Measurements from ENCODE around the gene ACOX3.

Gene ACOX3

DNA sequence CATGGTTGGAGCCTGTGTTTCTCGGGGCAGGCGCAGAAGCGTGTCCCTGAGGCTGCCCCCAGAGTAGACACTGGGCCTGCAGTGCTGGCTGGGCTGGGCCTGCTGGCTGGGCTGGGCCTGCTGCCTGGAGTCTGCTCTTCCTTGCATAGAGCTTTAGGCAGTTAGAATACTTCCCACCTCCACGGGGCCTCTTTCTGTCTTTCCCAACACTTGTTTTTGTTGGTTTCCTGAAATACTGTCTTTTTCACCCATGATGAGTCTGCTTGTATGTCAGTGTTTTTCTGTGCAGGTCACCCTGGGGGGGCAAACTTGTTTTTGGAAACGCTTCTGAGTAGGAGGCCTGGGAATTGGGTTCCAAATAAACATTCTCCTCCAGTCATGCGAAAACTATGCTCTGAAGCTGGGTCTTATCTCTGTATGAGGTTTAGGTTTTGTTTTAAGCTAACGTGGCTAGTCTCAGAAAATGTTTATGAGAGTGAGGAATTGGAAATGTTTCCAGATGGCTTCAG lies 32.2 kb upstream of the ACOX3 start:
- H3K9me3 Mint-ChIP-seq = no peaks in the 10 kb centered on the region
- H3K36me3 Mint-ChIP-seq = peaks cover 2% of the 10 kb centered on the region
- H3K27me3 Mint-ChIP-seq = no peaks in the 10 kb centered on the region
- no peak overlapping the region for H3K27ac Mint-ChIP-seq
- no peaks in the 10 kb centered on the region for H3K4me1 Mint-ChIP-seq
- DNase-seq = no peak
- CTCF ChIA-PET = no interaction called here
- no peak overlapping the region for H3K4me3 Mint-ChIP-seq

DNA sequence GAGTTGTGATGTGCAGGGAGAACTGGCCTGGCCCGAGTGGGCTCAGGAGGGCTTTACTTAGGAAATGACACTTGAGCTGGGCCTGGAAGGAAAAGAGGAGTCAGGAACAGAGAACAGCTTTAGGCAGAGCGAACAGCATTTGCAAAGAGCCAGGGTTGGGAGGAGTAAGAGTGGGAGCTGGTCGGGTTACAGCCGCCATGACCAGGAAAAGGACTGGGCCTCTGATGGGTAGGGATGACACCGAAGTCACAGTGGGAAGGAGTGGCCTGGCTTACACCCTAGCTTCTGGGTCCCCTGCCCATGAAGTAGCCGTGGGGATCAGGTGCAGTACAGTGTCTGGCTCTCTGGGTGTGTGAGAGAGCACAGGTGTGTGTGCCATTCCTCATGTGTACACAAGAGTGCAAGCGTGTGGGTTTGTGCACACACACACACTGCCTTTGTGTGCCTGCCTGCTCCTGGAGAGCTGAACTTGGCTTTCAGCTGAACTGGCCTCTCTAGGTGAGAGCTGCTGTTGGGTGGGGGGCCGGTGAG lies 31.7 kb upstream of the ACOX3 start:
- H3K27me3 Mint-ChIP-seq = no peaks in the 10 kb centered on the region
- no peaks in the 10 kb centered on the region for H3K4me1 Mint-ChIP-seq
- peaks cover 2% of the 10 kb centered on the region for H3K36me3 Mint-ChIP-seq
- no peaks in the 10 kb centered on the region for H3K9me3 Mint-ChIP-seq
- no peak overlapping the region for H3K27ac Mint-ChIP-seq
- H3K4me3 Mint-ChIP-seq = no peak overlapping the region
- no peak for DNase-seq
- CTCF ChIA-PET = no interaction called here

DNA sequence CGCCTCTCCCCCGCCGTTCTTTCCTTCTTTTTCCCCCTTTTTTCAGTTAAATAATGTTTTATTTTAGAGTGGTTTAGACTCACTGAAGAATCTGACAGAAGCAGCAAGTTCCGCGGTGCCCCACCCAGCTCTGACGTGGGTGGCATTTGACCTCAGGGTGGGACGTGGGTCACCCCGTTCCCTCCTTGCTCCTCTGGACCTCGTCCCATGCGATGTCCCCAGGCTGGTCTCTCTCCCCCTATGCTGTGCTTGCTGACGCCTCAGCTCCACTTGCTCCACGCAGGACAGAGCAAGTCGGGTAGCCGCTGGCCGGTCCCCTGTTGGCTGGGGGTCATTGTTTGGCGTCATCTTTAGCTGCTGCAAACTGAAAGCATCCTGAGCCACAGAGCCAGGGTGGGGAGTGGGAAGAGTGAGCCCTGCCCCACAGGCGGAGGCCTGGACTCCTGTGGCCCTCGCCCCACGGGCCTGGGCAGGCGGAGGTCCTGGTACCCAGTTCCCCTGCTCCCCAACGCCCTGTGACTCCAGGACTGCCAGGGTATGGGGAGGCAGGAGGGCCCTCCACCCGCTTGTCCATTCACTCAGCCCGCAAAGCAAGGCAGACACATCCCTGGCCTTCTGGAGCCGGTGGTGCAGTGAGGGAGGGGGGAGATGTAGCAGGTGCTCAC lies 30.8 kb upstream of the ACOX3 start:
- Mint-ChIP-seq H3K4me3 (no peak overlapping the region), H3K4me1 (no peaks in the 10 kb centered on the region), H3K27me3 (no peaks in the 10 kb centered on the region), H3K27ac (no peak overlapping the region), H3K9me3 (no peaks in the 10 kb centered on the region), H3K36me3 (peaks cover 2% of the 10 kb centered on the region)
- DNase-seq = no peak
- CTCF ChIA-PET = interaction anchor here (0.6 kb wide), 1 partner anchor 218 kb away, joined by 4 read pairs; no protein-coding TSS in a partner anchor

DNA sequence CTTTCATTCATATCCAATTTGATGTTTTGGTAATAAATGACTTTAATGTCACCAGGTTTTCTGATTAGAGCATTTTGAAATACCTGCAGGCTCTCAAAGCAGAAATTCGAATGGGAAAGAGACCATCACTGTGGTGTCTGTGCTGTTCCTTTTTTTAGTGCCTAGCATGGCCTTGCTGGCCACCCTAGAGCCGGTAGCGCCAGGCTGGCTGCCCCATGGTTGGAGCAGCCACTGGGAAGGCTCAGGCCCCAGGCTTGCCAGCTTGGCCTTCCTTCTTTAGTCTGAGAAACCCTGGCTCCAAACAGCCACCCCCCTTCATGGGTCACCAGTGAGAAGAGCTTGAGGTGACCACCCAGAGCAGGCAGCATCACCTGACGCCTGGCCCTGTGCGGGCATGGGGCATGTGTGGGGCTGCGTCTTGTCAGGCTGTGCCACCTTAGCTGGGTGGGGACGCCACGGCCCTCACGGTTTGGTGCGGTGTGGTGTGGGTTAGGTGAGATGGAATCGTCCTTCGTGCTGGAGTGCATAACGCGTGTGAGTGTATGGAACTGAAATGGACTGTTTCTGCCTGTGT lies 30.0 kb upstream of the ACOX3 start:
- H3K36me3 Mint-ChIP-seq = peaks cover 2% of the 10 kb centered on the region

DNA sequence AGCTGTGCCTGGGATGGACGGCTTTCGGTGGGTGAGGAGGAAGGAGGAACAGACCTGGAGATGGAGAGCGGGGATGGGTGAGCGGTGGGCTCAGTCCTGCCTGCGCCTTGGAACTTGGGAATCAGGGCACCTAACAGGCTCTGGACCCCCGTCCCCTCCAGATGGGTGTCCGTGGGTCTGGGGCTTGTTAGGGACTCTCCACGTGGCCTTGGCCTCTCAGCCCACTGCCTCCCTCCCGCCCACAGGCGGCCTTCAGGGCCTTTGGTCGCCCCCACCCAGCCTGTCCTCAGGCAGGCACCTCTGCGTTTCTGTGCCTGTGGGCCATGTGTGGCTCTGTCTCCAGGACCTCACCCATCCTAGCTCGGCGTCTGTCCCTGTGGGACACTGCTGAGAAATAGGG lies 29.0 kb upstream of the ACOX3 start:
- H3K4me1 Mint-ChIP-seq = no peaks in the 10 kb centered on the region
- no peak overlapping the region for H3K4me3 Mint-ChIP-seq
- H3K36me3 Mint-ChIP-seq = peaks cover 6% of the 10 kb centered on the region
- no peak for DNase-seq
- no peaks in the 10 kb centered on the region for H3K9me3 Mint-ChIP-seq
- no peak overlapping the region for H3K27ac Mint-ChIP-seq
- CTCF ChIA-PET = interaction anchor here (1.3 to 1.8 kb wide), 3 partner anchors 10 to 448 kb away, joined by 3 to 6 read pairs (median 4); no protein-coding TSS in a partner anchor
- H3K27me3 Mint-ChIP-seq = no peaks in the 10 kb centered on the region

More for the DNA sequence above, 30.0 kb upstream of the ACOX3 start:
- CTCF ChIA-PET = interaction anchor here (0.6 kb wide), 1 partner anchor 217 kb away, joined by 4 read pairs; no protein-coding TSS in a partner anchor
- no peak for DNase-seq
- Mint-ChIP-seq H3K27me3 (no peaks in the 10 kb centered on the region), H3K27ac (no peak overlapping the region), H3K9me3 (no peaks in the 10 kb centered on the region), H3K4me1 (no peaks in the 10 kb centered on the region), H3K4me3 (no peak overlapping the region)

DNA sequence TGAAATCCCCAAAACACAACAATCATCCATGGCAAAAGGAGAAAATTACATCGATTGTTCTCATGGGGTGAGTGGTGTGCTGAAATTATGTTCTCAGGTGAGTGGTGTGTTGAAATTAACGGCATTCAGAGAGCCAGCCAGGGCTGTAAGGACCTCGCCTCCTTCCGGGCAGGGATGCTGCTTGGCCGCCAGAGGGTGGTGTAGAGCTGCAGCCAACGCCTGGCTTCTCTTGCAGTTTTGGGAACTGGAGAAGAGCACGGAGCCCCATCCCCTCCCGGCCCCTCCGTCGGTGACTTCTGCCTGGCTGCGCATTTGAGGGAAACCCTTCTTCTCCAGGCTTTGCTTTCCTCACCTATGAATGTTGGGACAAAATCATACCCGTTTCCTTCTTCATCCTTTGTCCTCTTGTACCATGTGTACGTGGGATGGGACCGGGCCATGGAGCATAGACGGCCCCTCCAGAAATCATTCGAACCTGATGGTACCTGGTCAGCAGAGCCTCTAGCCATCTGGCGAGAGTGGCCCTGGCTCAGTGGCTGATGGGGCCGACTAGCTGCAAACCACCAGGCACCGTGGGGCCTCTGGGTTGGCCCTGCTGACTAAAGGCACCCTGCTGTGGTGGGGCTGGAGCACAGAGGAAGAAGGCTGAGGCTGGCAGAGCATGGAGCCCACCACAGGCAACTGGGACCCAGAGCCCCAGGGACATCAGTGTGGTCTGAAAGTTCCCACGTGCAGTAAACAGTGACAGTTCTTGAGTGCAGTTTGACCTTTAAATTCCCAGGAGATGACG lies 28.4 kb upstream of the ACOX3 start:
- Mint-ChIP-seq H3K36me3 (peaks cover 6% of the 10 kb centered on the region), H3K4me3 (no peak overlapping the region), H3K4me1 (no peaks in the 10 kb centered on the region), H3K27ac (no peak overlapping the region), H3K27me3 (no peaks in the 10 kb centered on the region), H3K9me3 (no peaks in the 10 kb centered on the region)
- CTCF ChIA-PET = interaction anchor here (0.6 to 1.8 kb wide), 11 partner anchors 10 to 449 kb away, joined by 3 to 7 read pairs (median 3); no protein-coding TSS in a partner anchor
- peak; percentile 71 for DNase-seq

DNA sequence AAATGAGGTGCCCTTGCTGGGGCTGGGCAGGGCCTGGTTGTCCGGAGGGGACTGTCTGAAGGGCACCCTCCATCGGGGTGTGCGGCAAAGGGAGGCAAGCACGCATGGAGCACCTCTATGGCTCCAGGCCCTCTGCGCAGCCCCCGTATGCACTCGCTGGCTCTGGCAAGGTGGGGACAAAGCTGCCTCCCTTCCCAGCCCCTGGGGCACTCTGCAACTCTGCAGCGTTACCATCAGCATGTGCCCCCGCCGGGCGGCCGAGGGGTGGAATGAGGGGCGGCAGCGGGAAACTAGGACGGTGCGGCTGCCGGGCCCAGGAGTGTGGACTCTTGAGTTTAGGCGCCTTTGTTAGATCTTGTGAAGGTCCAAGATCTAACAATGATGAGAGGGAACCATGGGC lies 26.5 kb upstream of the ACOX3 start:
- H3K4me1 Mint-ChIP-seq = no peaks in the 10 kb centered on the region
- no peaks in the 10 kb centered on the region for H3K9me3 Mint-ChIP-seq
- CTCF ChIA-PET = interaction anchor here (0.8 kb wide), 1 partner anchor 290 kb away, joined by 3 read pairs; no protein-coding TSS in a partner anchor
- H3K36me3 Mint-ChIP-seq = peaks cover 6% of the 10 kb centered on the region
- no peak overlapping the region for H3K27ac Mint-ChIP-seq
- H3K4me3 Mint-ChIP-seq = no peak overlapping the region
- DNase-seq = no peak
- H3K27me3 Mint-ChIP-seq = no peaks in the 10 kb centered on the region

DNA sequence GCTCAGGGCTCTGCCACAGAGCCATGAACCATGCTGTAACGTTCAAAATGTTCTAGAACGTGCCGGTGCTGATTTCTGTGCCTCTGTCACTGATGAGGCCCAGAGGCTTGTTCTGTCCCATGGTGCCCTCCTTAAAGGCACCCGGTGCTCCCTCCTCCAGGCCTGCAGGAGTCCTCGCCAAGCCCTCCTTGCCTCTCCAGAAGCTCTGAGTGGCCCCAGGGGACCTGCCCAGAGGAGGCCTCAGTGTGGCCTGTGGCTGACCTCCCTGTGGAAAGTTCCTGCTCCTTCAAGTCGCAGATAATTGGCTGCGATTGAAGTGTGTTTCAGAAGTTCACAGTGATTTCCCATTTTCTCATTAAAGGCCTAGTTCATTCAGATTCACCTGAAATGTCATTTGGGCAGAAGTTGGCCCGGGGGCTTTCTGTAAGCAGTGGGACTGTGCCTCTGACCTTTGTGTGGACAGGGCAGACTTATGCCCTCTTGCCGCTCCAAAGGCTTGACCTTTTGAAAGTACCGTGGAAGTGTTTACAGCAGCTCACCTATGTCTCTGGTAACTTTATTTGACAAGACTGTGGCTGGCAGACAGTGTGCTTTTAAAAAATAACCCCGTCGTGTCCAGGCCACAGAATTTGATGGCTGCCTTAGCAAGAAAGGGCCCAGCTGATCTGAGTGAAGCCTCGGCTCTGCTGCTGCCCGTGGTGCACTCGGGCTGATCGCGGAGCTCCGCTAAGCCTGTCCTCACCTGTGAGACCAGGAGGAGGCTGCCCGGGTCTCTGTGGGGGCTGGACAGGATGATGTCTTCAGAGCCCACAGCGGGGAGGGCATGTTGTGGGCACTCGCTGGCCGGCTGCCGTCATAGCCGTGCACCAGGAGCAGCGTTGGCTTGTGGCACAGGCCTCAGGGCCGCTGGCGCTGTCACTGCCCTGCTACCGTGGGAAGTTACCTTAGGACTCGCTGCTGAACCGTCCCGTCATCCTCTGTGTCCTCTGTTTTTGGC lies 25.4 kb upstream of the ACOX3 start:
- H3K36me3 Mint-ChIP-seq = peaks cover 6% of the 10 kb centered on the region
- H3K27ac Mint-ChIP-seq = no peak overlapping the region
- no peaks in the 10 kb centered on the region for H3K27me3 Mint-ChIP-seq
- CTCF ChIA-PET = no interaction called here
- no peaks in the 10 kb centered on the region for H3K4me1 Mint-ChIP-seq
- no peak overlapping the region for H3K4me3 Mint-ChIP-seq
- no peak for DNase-seq
- H3K9me3 Mint-ChIP-seq = no peaks in the 10 kb centered on the region

DNA sequence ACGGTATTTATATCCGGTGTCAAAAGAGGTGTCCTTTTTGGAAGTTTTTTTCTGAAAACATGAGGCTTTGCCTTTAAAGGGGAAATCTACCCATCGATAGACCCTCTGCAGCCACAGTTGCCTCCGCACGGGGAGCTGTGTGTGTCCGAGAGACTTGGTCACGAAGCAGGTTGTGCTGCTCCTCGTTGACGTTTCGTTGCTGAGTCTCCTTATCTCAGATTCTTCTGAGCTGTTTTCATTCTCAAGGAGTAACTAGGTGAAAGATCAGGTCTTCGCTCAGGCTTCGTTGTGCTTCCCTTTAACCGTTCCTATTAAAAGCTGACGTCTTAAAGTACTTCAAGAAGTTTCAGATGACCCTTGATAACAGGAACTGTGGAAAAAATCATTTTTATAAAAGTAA lies 23.9 kb upstream of the ACOX3 start:
- DNase-seq = no peak
- H3K27ac Mint-ChIP-seq = no peak overlapping the region
- no peak overlapping the region for H3K4me3 Mint-ChIP-seq
- H3K4me1 Mint-ChIP-seq = no peaks in the 10 kb centered on the region
- no peaks in the 10 kb centered on the region for H3K9me3 Mint-ChIP-seq
- H3K36me3 Mint-ChIP-seq = peaks cover 5% of the 10 kb centered on the region
- no peaks in the 10 kb centered on the region for H3K27me3 Mint-ChIP-seq
- CTCF ChIA-PET = no interaction called here

DNA sequence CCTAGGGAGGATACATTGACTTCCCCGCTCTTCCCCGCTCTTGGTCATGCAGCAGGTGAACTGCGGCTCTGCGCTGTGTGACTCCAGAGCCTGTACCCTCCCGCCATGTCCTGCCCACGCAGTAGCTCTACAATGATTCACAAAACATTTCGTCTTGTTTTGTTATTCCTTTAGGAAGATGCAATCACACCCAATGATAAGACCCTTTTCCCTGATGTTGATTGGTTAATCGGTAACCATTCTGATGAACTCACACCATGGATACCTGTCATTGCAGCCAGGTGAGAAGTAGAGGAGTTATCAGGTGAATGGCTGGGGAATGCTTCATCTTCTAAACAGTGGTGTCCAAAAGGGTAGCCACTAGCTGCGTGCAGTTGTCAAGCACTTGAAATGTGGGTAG lies 23.3 kb upstream of the ACOX3 start:
- H3K27ac Mint-ChIP-seq = no peak overlapping the region
- CTCF ChIA-PET = no interaction called here
- no peak for DNase-seq
- H3K27me3 Mint-ChIP-seq = no peaks in the 10 kb centered on the region
- H3K9me3 Mint-ChIP-seq = no peaks in the 10 kb centered on the region
- H3K36me3 Mint-ChIP-seq = peaks cover 4% of the 10 kb centered on the region
- no peaks in the 10 kb centered on the region for H3K4me1 Mint-ChIP-seq
- H3K4me3 Mint-ChIP-seq = no peak overlapping the region

DNA sequence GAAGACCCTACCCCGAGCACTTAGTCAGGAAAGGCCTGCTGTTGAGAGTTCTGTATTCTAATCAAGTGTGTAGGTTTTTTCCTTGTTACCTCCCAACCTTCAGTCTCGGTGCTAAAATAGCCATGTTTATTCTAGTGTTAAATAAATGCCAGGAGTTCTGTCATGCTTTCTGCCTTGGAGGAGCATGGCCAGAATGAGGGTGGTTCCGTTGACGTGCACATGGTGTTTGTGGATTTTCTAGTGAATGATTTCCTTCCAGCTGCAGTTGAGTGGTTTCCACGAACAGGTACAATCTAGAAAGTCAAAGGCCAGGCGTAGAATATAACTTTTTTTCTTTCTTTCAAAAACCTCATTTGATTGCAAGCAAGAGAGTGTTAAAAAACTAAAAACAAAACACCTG lies 21.1 kb upstream of the ACOX3 start:
- H3K27ac Mint-ChIP-seq = no peak overlapping the region
- no peaks in the 10 kb centered on the region for H3K9me3 Mint-ChIP-seq
- CTCF ChIA-PET = no interaction called here
- H3K27me3 Mint-ChIP-seq = no peaks in the 10 kb centered on the region
- H3K36me3 Mint-ChIP-seq = peaks cover 11% of the 10 kb centered on the region
- no peak for DNase-seq
- H3K4me3 Mint-ChIP-seq = no peak overlapping the region
- H3K4me1 Mint-ChIP-seq = no peaks in the 10 kb centered on the region

DNA sequence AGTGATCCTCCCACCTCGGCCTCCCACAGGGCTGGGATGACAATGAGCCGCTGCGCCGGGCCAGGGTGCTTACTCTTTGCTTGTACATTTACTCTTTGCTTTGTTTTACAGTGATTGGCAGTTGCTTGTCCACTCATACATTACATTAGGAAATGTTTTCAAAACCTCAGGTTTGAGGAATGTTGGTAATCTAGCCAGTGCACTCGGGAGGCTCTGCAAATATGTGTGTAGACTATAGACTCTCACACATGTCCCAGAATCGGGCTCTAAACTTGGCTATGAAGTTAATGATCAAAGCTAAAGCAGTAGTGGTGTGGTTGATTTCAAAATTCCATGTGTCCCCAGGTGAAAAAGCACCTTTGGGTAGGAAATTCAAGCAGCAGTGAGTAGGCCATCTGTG lies 20.6 kb upstream of the ACOX3 start:
- no peak for DNase-seq
- H3K27ac Mint-ChIP-seq = no peak overlapping the region
- no peaks in the 10 kb centered on the region for H3K4me1 Mint-ChIP-seq
- H3K4me3 Mint-ChIP-seq = no peak overlapping the region
- no peaks in the 10 kb centered on the region for H3K27me3 Mint-ChIP-seq
- CTCF ChIA-PET = no interaction called here
- H3K9me3 Mint-ChIP-seq = no peaks in the 10 kb centered on the region
- peaks cover 16% of the 10 kb centered on the region for H3K36me3 Mint-ChIP-seq

DNA sequence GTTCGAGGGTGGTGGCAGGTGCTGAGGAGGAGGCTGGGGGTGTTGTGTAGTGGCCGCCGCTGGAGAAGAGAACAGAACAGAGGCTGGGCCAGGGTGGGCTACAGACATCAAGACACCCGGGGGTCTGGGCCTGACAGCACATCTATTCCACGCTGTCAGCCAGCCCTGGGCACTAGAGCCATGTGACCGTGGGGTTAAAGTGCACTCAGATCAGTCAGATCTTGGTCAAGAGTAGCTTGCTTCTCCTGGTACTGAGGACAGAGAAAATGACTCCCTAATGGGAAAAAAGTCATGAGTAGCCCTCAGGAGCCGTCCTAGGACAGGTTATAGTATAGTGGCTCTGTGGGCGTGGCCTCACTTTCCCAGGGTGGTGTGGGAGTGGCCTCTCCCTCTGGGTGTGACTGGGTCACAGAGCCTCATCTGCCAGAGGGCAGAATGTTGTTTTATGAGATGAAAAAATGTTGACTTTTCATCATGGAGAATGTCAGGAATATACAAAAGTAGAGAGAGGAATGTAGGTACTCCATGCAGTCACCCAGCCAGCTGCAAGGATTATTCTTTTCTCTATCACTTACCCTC lies 19.4 kb upstream of the ACOX3 start:
- Mint-ChIP-seq H3K4me3 (no peak overlapping the region), H3K27me3 (no peaks in the 10 kb centered on the region), H3K4me1 (no peaks in the 10 kb centered on the region), H3K36me3 (peaks cover 13% of the 10 kb centered on the region), H3K9me3 (no peaks in the 10 kb centered on the region), H3K27ac (no peak overlapping the region)
- CTCF ChIA-PET = interaction anchor here (2.1 kb wide), 1 partner anchor 9 kb away, joined by 6 read pairs; no protein-coding TSS in a partner anchor
- DNase-seq = no peak

All from activated naive CD4-positive, alpha-beta T cell treated with anti-CD3 and anti-CD28 coated beads, Interleukin-2, amount 10 ng/mL, durations not matched to agents 7 days and 5 days (primary cell).